PC-3 (cell line): ENCODE data around the gene LRPPRC.

Source experiments
- CTCF ChIP-seq: fragments of 300-600 bp; sonication (generic); conservative IDR thresholded peaks from 2 replicates; pipeline ENCODE4 v1.5.1; 2017; ENCODE audit warnings: antibody characterized with exemption, low read depth, mild to moderate bottlenecking, low read length
- EZH2phosphoT487 ChIP-seq: fragments of 300-600 bp; sonication (generic); IDR thresholded peaks from 2 replicates; pipeline ENCODE4 v1.6.1; 2018; ENCODE audit warnings: mild to moderate bottlenecking, antibody characterized with exemption, low read length, borderline replicate concordance

- TF ChIP-seq CTCF (no peak), EZH2phosphoT487 (no peak)
Measured at GRCh38 chr2:43889416-43889815, 106.4 kb downstream of the LRPPRC start.
